ENCODE measurements around the gene COL26A1.

The COL26A1 gene

GRCh38 chr7:101426303-101427011, 63.8 kb downstream of the COL26A1 start:
- Histone ChIP-seq H3K4ac (ENCODE audit: low read length) (no peak overlapping the region), H3K14ac (ENCODE audit: low read length) (no peak overlapping the region), H4K91ac (ENCODE audit: low read depth, low read length, poor library complexity) (no peak overlapping the region), H3K9ac (ENCODE audit: low read depth, low read length, poor library complexity) (no peak overlapping the region), H2BK12ac (ENCODE audit: low read length) (no peak overlapping the region), H2BK5ac (ENCODE audit: low read length) (no peak overlapping the region), H4K8ac (ENCODE audit: low read depth, low read length) (no peak overlapping the region), H3K4me1 (ENCODE audit: control insufficient read depth in 2 of 2, insufficient read depth in 1 of 2, low read depth in 1 of 2, low read length in 2 of 2) (no peaks in the 10 kb centered on the region), H3K18ac (ENCODE audit: low read length) (no peak overlapping the region), H2AK5ac (ENCODE audit: low read depth, low read length) (no peak overlapping the region), H3K4me2 (ENCODE audit: insufficient read depth, low read length, poor library complexity, severe bottlenecking) (no peak overlapping the region), H3K36me3 (replicated peaks in 1 of 2; ENCODE audit: control insufficient read depth in 2 of 2, insufficient read depth in 2 of 2, low read length in 2 of 2) (peaks cover 0 to 7% of the 10 kb centered on the region in 2 donors), H3K79me1 (ENCODE audit: low read depth, low read length) (no peaks in the 10 kb centered on the region), H2BK15ac (ENCODE audit: low read length) (no peak overlapping the region), H3K9me3 (replicated peaks in 1 of 2; ENCODE audit: control insufficient read depth in 2 of 2, insufficient read depth in 1 of 2, low read depth in 1 of 2, low read length in 2 of 2) (no peaks in the 10 kb centered on the region), H3K4me3 (ENCODE audit: low read length in 2 of 2) (no peak overlapping the region), H2AFZ (ENCODE audit: low read length) (no peak overlapping the region), H3K23ac (ENCODE audit: low read depth, low read length, poor library complexity) (no peak overlapping the region), H3K27ac (replicated peaks; ENCODE audit: low read length) (no peak overlapping the region), H2BK120ac (ENCODE audit: low read depth, low read length) (no peak overlapping the region), H3K27me3 (ENCODE audit: control insufficient read depth in 3 of 3, insufficient read depth in 3 of 3, low read depth in 1 of 3, low read length in 3 of 3) (no peaks in the 10 kb centered on the region)
- WGBS, 2 donors (ENCODE audit: extremely low coverage in 2 of 2, insufficient read length in 2 of 2, insufficient replicate concordance in 1 of 2): no CpG with 5 or more reads among the region's 10 CpGs
- DNase-seq (ENCODE audit: low spot score): no peak

- WGBS, 2 donors (ENCODE audit: extremely low coverage in 2 of 2, insufficient read length in 2 of 2, insufficient replicate concordance in 1 of 2): 100% methylated on average over 3 of the region's 11 CpGs; no CpG with 5 or more reads in 1 of the 2 donors
These were observed 65.6 kb downstream of the COL26A1 start for GRCh38 chr7:101428093-101428866.

GRCh38 chr7:101432316-101432715, 69.6 kb downstream of the COL26A1 start:
- Histone ChIP-seq H3K36me3 (replicated peaks in 1 of 2; ENCODE audit: control insufficient read depth in 2 of 2, insufficient read depth in 2 of 2, low read length in 2 of 2) (peaks cover 0 to 2% of the 10 kb centered on the region in 2 donors), H3K9ac (ENCODE audit: low read depth, low read length, poor library complexity) (no peak overlapping the region), H3K14ac (ENCODE audit: low read length) (no peak overlapping the region), H3K79me1 (ENCODE audit: low read depth, low read length) (peaks cover 2% of the 10 kb centered on the region), H3K27me3 (ENCODE audit: control insufficient read depth in 3 of 3, insufficient read depth in 3 of 3, low read depth in 1 of 3, low read length in 3 of 3) (peaks cover 0 to 2% (median 0%) of the 10 kb centered on the region in 3 experiments), H3K27ac (replicated peaks; ENCODE audit: low read length) (no peak overlapping the region), H2BK5ac (ENCODE audit: low read length) (no peak overlapping the region), H3K9me3 (replicated peaks in 1 of 2; ENCODE audit: control insufficient read depth in 2 of 2, insufficient read depth in 1 of 2, low read depth in 1 of 2, low read length in 2 of 2) (no peaks in the 10 kb centered on the region), H3K18ac (ENCODE audit: low read length) (no peak overlapping the region), H3K4ac (ENCODE audit: low read length) (no peak overlapping the region), H3K4me2 (ENCODE audit: insufficient read depth, low read length, poor library complexity, severe bottlenecking) (no peak overlapping the region), H2BK12ac (ENCODE audit: low read length) (no peak overlapping the region), H3K23ac (ENCODE audit: low read depth, low read length, poor library complexity) (no peak overlapping the region), H3K4me3 (ENCODE audit: low read length in 2 of 2) (no peak overlapping the region), H2AFZ (ENCODE audit: low read length) (no peak overlapping the region), H2BK120ac (ENCODE audit: low read depth, low read length) (no peak overlapping the region), H4K91ac (ENCODE audit: low read depth, low read length, poor library complexity) (no peak overlapping the region), H4K8ac (ENCODE audit: low read depth, low read length) (no peak overlapping the region), H2AK5ac (ENCODE audit: low read depth, low read length) (no peak overlapping the region), H2BK15ac (ENCODE audit: low read length) (no peak overlapping the region), H3K4me1 (ENCODE audit: control insufficient read depth in 2 of 2, insufficient read depth in 1 of 2, low read depth in 1 of 2, low read length in 2 of 2) (peaks cover 0 to 4% of the 10 kb centered on the region in 2 donors)
- DNase-seq (ENCODE audit: low spot score): no peak
- no CpG with 5 or more reads among the region's 3 CpGs for WGBS, 2 donors (ENCODE audit: extremely low coverage in 2 of 2, insufficient read length in 2 of 2, insufficient replicate concordance in 1 of 2)

More at GRCh38 chr7:101428093-101428866, 65.6 kb downstream of the COL26A1 start:
- Histone ChIP-seq H2AK5ac (ENCODE audit: low read depth, low read length) (no peak overlapping the region), H3K4me2 (ENCODE audit: insufficient read depth, low read length, poor library complexity, severe bottlenecking) (no peak overlapping the region), H3K18ac (ENCODE audit: low read length) (no peak overlapping the region), H3K23ac (ENCODE audit: low read depth, low read length, poor library complexity) (no peak overlapping the region), H2AFZ (ENCODE audit: low read length) (no peak overlapping the region), H4K91ac (ENCODE audit: low read depth, low read length, poor library complexity) (no peak overlapping the region), H3K79me1 (ENCODE audit: low read depth, low read length) (no peaks in the 10 kb centered on the region), H3K36me3 (replicated peaks in 1 of 2; ENCODE audit: control insufficient read depth in 2 of 2, insufficient read depth in 2 of 2, low read length in 2 of 2) (peaks cover 0 to 2% of the 10 kb centered on the region in 2 donors), H3K9me3 (replicated peaks in 1 of 2; ENCODE audit: control insufficient read depth in 2 of 2, insufficient read depth in 1 of 2, low read depth in 1 of 2, low read length in 2 of 2) (no peaks in the 10 kb centered on the region), H3K14ac (ENCODE audit: low read length) (no peak overlapping the region), H3K4me3 (ENCODE audit: low read length in 2 of 2) (no peak overlapping the region), H3K9ac (ENCODE audit: low read depth, low read length, poor library complexity) (no peak overlapping the region), H2BK120ac (ENCODE audit: low read depth, low read length) (no peak overlapping the region), H3K27me3 (ENCODE audit: control insufficient read depth in 3 of 3, insufficient read depth in 3 of 3, low read depth in 1 of 3, low read length in 3 of 3) (no peaks in the 10 kb centered on the region), H2BK5ac (ENCODE audit: low read length) (no peak overlapping the region), H2BK12ac (ENCODE audit: low read length) (no peak overlapping the region), H2BK15ac (ENCODE audit: low read length) (no peak overlapping the region), H3K27ac (replicated peaks; ENCODE audit: low read length) (no peak overlapping the region), H3K4me1 (ENCODE audit: control insufficient read depth in 2 of 2, insufficient read depth in 1 of 2, low read depth in 1 of 2, low read length in 2 of 2) (no peaks in the 10 kb centered on the region), H4K8ac (ENCODE audit: low read depth, low read length) (no peak overlapping the region), H3K4ac (ENCODE audit: low read length) (no peak overlapping the region)
- no peak for DNase-seq (ENCODE audit: low spot score)

DNA sequence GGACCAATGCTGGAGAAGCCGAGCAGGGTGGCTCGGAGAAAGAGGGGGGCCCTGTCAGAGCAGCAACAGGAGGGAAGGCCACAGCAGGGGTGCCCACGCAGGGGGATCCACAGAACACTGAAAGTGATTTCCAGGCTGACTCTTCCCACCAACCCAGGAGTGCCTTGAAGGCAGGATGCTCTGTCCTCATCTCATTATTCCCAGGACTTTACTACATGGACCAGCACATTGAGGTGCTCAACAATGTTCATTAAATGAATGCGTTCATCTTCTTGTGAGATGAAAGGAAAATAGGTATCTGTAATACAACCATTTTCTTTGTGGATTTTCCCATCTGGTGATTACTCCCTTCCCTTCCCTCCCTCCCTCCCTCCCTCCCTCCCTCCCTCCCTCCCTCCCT, 71.0 kb downstream of the COL26A1 start:
- H4K91ac ChIP-seq (ENCODE audit: low read depth, low read length, poor library complexity): no peak overlapping the region
- peaks cover 0 to 2% of the 10 kb centered on the region in 2 donors for H3K36me3 ChIP-seq (replicated peaks in 1 of 2; ENCODE audit: control insufficient read depth in 2 of 2, insufficient read depth in 2 of 2, low read length in 2 of 2)
- peak overlapping the region in 1 of 2 donors; percentile 22 for H3K4me3 ChIP-seq (ENCODE audit: low read length in 2 of 2)
- no peaks in the 10 kb centered on the region for H3K9me3 ChIP-seq (replicated peaks in 1 of 2; ENCODE audit: control insufficient read depth in 2 of 2, insufficient read depth in 1 of 2, low read depth in 1 of 2, low read length in 2 of 2)
- no peak overlapping the region for H2AFZ ChIP-seq (ENCODE audit: low read length)
- H2BK120ac ChIP-seq (ENCODE audit: low read depth, low read length): no peak overlapping the region
- no peak overlapping the region for H2AK5ac ChIP-seq (ENCODE audit: low read depth, low read length)
- no peak overlapping the region for H2BK12ac ChIP-seq (ENCODE audit: low read length)
- H3K23ac ChIP-seq (ENCODE audit: low read depth, low read length, poor library complexity): no peak overlapping the region
- no peak overlapping the region for H3K18ac ChIP-seq (ENCODE audit: low read length)
- no peak overlapping the region for H2BK15ac ChIP-seq (ENCODE audit: low read length)
- H3K9ac ChIP-seq (ENCODE audit: low read depth, low read length, poor library complexity): no peak overlapping the region
- peaks cover 0 to 2% (median 0%) of the 10 kb centered on the region in 3 experiments for H3K27me3 ChIP-seq (ENCODE audit: control insufficient read depth in 3 of 3, insufficient read depth in 3 of 3, low read depth in 1 of 3, low read length in 3 of 3)
- H4K8ac ChIP-seq (ENCODE audit: low read depth, low read length): no peak overlapping the region
- H3K4ac ChIP-seq (ENCODE audit: low read length): no peak overlapping the region
- H3K79me1 ChIP-seq (ENCODE audit: low read depth, low read length): peaks cover 2% of the 10 kb centered on the region
- no peak overlapping the region for H3K27ac ChIP-seq (replicated peaks; ENCODE audit: low read length)
- H3K4me2 ChIP-seq (ENCODE audit: insufficient read depth, low read length, poor library complexity, severe bottlenecking): no peak overlapping the region
- H3K4me1 ChIP-seq (ENCODE audit: control insufficient read depth in 2 of 2, insufficient read depth in 1 of 2, low read depth in 1 of 2, low read length in 2 of 2): peaks cover 0 to 4% of the 10 kb centered on the region in 2 donors
- no peak overlapping the region for H3K14ac ChIP-seq (ENCODE audit: low read length)
- no peak overlapping the region for H2BK5ac ChIP-seq (ENCODE audit: low read length)
- no CpG with 5 or more reads among the region's 4 CpGs for WGBS, 2 donors (ENCODE audit: extremely low coverage in 2 of 2, insufficient read length in 2 of 2, insufficient replicate concordance in 1 of 2)
- no peak for DNase-seq (ENCODE audit: low spot score)

Data from neuronal stem cell (in vitro differentiated cells).